PFSK-1 (cell line): ENCODE measurements around the gene OR6N1.

ENCODE experiments used
- POLR2AphosphoS5 ChIP-seq: IDR thresholded peaks from 2 replicates; pipeline ENCODE4 v1.6.1; 2012; ENCODE audit warnings: low read depth, mild to moderate bottlenecking, control low read depth, low read length, moderate library complexity
- SIN3A ChIP-seq: IDR thresholded peaks from 2 replicates; pipeline ENCODE4 v1.6.1; 2012; ENCODE audit warnings: mild to moderate bottlenecking, low read length, moderate library complexity, borderline replicate concordance; ENCODE audit not compliant: insufficient read depth

DNA sequence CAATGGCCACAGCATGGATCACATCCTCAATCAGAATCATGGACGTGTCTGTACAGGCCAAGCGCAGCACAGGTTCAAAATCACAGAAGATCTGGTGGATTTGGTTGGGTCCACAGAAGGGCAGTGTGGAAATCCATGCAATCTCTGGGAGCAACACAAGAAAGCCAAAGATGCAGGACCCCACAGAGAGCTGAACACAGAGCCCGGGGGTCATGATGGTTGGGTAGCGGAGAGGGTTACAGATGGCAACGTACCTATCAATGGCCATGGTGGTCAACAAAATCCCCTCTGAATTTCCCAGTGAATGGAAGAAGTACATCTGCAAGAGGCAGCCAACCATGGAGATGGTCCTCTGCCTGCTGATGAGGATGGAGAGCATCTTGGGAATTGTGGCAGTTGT lies 47.6 kb downstream of the OR6N1 start:
- TF ChIP-seq SIN3A, result no peak
- TF ChIP-seq POLR2AphosphoS5, result no peak
